Measurements from ENCODE around the gene CC2D1A.

CC2D1A gene

GRCh38 chr19:13956365-13956744, 50.4 kb downstream of the CC2D1A start:
- Histone ChIP-seq H4K20me1 (ENCODE audit: control insufficient read depth, insufficient read depth, low read depth, low read length) (peaks cover 6% of the 10 kb centered on the region; the same call in 1 of the 2 replicates), H3K36me3 (ENCODE audit: control insufficient read depth, low read length) (peaks cover 66% of the 10 kb centered on the region), H3K79me2 (ENCODE audit: control insufficient read depth, low read length) (peaks cover 28% of the 10 kb centered on the region), H3K27ac (ENCODE audit: low read depth, low read length) (no peak overlapping the region), H3K9me2 (replicated peaks; ENCODE audit: control insufficient read depth, low read length) (no peaks in the 10 kb centered on the region), H3K27me3 (ENCODE audit: control insufficient read depth, low read length) (no peaks in the 10 kb centered on the region), H3K4me1 (ENCODE audit: control insufficient read depth, low read length) (peaks cover 16% of the 10 kb centered on the region), H3K4me2 (ENCODE audit: low read length) (no peak overlapping the region), H3K9me3 (ENCODE audit: control insufficient read depth, insufficient read depth, low read length) (no peaks in the 10 kb centered on the region), H3K4me3 (ENCODE audit: low read length) (no peak overlapping the region), H3F3A (ENCODE audit: control insufficient read depth, insufficient read depth) (no peaks in the 10 kb centered on the region)
- TF ChIP-seq CTCF (IDR thresholded peaks at IDR 0.05; ENCODE audit: low read depth, low read length, poor library complexity, severe bottlenecking) (no peak), EZH2phosphoT487 (IDR thresholded peaks at IDR 0.05; ENCODE audit: borderline replicate concordance, low read length) (no peak)

GRCh38 chr19:13957051-13957450, 51.0 kb downstream of the CC2D1A start:
- peaks cover 28% of the 10 kb centered on the region for H3K79me2 ChIP-seq (ENCODE audit: control insufficient read depth, low read length)
- H4K20me1 ChIP-seq (ENCODE audit: control insufficient read depth, insufficient read depth, low read depth, low read length) = peaks cover 6% of the 10 kb centered on the region; the same call in 1 of the 2 replicates
- peaks cover 10% of the 10 kb centered on the region for H3K4me1 ChIP-seq (ENCODE audit: control insufficient read depth, low read length)
- H3F3A ChIP-seq (ENCODE audit: control insufficient read depth, insufficient read depth) = no peaks in the 10 kb centered on the region
- H3K36me3 ChIP-seq (ENCODE audit: control insufficient read depth, low read length) = peaks cover 72% of the 10 kb centered on the region
- TF ChIP-seq EZH2phosphoT487 (IDR thresholded peaks at IDR 0.05; ENCODE audit: borderline replicate concordance, low read length) = no peak
- no peak for TF ChIP-seq CTCF (IDR thresholded peaks at IDR 0.05; ENCODE audit: low read depth, low read length, poor library complexity, severe bottlenecking)
- H3K9me3 ChIP-seq (ENCODE audit: control insufficient read depth, insufficient read depth, low read length) = no peaks in the 10 kb centered on the region
- no peaks in the 10 kb centered on the region for H3K9me2 ChIP-seq (replicated peaks; ENCODE audit: control insufficient read depth, low read length)
- no peak overlapping the region for H3K27ac ChIP-seq (ENCODE audit: low read depth, low read length)
- no peak overlapping the region for H3K4me3 ChIP-seq (ENCODE audit: low read length)
- H3K27me3 ChIP-seq (ENCODE audit: control insufficient read depth, low read length) = no peaks in the 10 kb centered on the region
- H3K4me2 ChIP-seq (ENCODE audit: low read length) = no peak overlapping the region

GRCh38 chr19:13958043-13958442, 52.0 kb downstream of the CC2D1A start:
- no peak overlapping the region for H3K27ac ChIP-seq (ENCODE audit: low read depth, low read length)
- peaks cover 8% of the 10 kb centered on the region for H3K4me1 ChIP-seq (ENCODE audit: control insufficient read depth, low read length)
- H3K27me3 ChIP-seq (ENCODE audit: control insufficient read depth, low read length) = no peaks in the 10 kb centered on the region
- no peaks in the 10 kb centered on the region for H3K9me2 ChIP-seq (replicated peaks; ENCODE audit: control insufficient read depth, low read length)
- no peak overlapping the region for H3K4me3 ChIP-seq (ENCODE audit: low read length)
- H3K79me2 ChIP-seq (ENCODE audit: control insufficient read depth, low read length) = peaks cover 20% of the 10 kb centered on the region
- no peaks in the 10 kb centered on the region for H3K9me3 ChIP-seq (ENCODE audit: control insufficient read depth, insufficient read depth, low read length)
- H3K36me3 ChIP-seq (ENCODE audit: control insufficient read depth, low read length) = peaks cover 78% of the 10 kb centered on the region
- TF ChIP-seq EZH2phosphoT487 (IDR thresholded peaks at IDR 0.05; ENCODE audit: borderline replicate concordance, low read length) (no peak), CTCF (IDR thresholded peaks at IDR 0.05; ENCODE audit: low read depth, low read length, poor library complexity, severe bottlenecking) (no peak)
- no peaks in the 10 kb centered on the region for H3F3A ChIP-seq (ENCODE audit: control insufficient read depth, insufficient read depth)
- no peak overlapping the region for H3K4me2 ChIP-seq (ENCODE audit: low read length)
- H4K20me1 ChIP-seq (ENCODE audit: control insufficient read depth, insufficient read depth, low read depth, low read length) = peaks cover 5% of the 10 kb centered on the region; the same call in 1 of the 2 replicates

Data from DOHH2 (cell line).